AG04450 (cell line): ENCODE data around the gene POGLUT2. TPM values are rescaled to one million over a fixed set of nuclear protein-coding genes. Genes with fewer than 3 reads are reported as not detected.

ENCODE experiments used
- CTCF ChIA-PET: fragments of 300-600, 350-600 bp; formaldehyde crosslinking; extraction: SDS; loops from one replicate; lab custom pipeline; 2022; ENCODE audit warnings: antibody characterized with exemption, inconsistent platforms; lab: Charles Lee
- POLR2A ChIA-PET: fragments of 350-600 bp; formaldehyde crosslinking; extraction: SDS; loops from one replicate; lab custom pipeline; 2021; ENCODE audit warnings: antibody characterized with exemption, inconsistent platforms; lab: Yijun Ruan, JAX
- DNase-seq: peaks from one replicate; pipeline ENCODE4 v3.0.0-alpha.2; 2011; ENCODE audit warnings: low read depth, low spot score
- H3K27ac ChIP-seq: one replicate; pipeline ENCODE4 v1.5.1; 2012; ENCODE audit warnings: low read depth, low read length, control low read depth
- H3K27me3 ChIP-seq: one replicate; pipeline ENCODE4 v1.6.0; 2012; ENCODE audit warnings: low read length; ENCODE audit not compliant: control insufficient read depth, insufficient read depth
- H3K4me3 ChIP-seq: 2 replicates; pipeline ENCODE4 v1.5.1; 2011; ENCODE audit warnings: mild to moderate bottlenecking, low read depth, low read length, control low read depth
- H3K9me3 ChIP-seq: 2 replicates; pipeline ENCODE4 v1.5.1; 2012; ENCODE audit warnings: low read length; ENCODE audit not compliant: control insufficient read depth, insufficient read depth
- CTCF ChIP-seq: IDR thresholded peaks from 2 replicates; pipeline ENCODE4 v1.5.1; 2011; ENCODE audit warnings: low read depth, low read length, control low read depth, inconsistent platforms
- polyA minus RNA-seq: library from RNA; depleted of rRNA, polyadenylated mRNA; stranded (reverse); fragments of >200 nt; gene quantifications from 2 replicates; pipeline ENCODE4 v1.2.3, GENCODE V29; 2011; rRNA and poly(A)+ RNA removed
- polyA plus RNA-seq: library from polyadenylated mRNA; depleted of rRNA; stranded (reverse); fragments of >200 nt; gene quantifications from 2 replicates; pipeline ENCODE4 v1.2.3, GENCODE V29; 2011; rRNA removed

Gene POGLUT2
- polyA plus RNA-seq (17.8 and 24.8 TPM in 2 replicates), polyA minus RNA-seq (5.8 and 6.1 TPM in 2 replicates)

GRCh38 chr13:102798581-102799425 lies at the start of gene POGLUT2, which contains the start of gene BIVM:
Gene POGLUT2, minus strand, starts transcription at chr13:102798976. Its CDS starts 306 bp downstream, at chr13:102798670.
Gene BIVM, plus strand, starts transcription at chr13:102799119. Its CDS starts 8,149 bp downstream, at chr13:102807268.
- POLR2A ChIA-PET = interaction anchor here (1.0 to 1.9 kb wide), 4 partner anchors 25 to 202 kb away, joined by 4 to 10 read pairs (median 5); partner anchors contain the start of genes ERCC5, TEX30 and TPP2
- DNase-seq = peak; percentile 76
- CTCF ChIA-PET = interaction anchor here (1.0 to 2.9 kb wide), 9 partner anchors 9 to 219 kb away, joined by 3 to 16 read pairs (median 10); partner anchors contain the start of gene ERCC5

GRCh38 chr13:102847272-102848234 lies 48.8 kb upstream of the POGLUT2 start:
- no peaks in the 10 kb centered on the region for H3K27me3 ChIP-seq
- peak overlapping the region; percentile 95 for H3K4me3 ChIP-seq
- peak; percentile 77 for TF ChIP-seq CTCF
- H3K9me3 ChIP-seq = no peaks in the 10 kb centered on the region; the same call in 1 of the 2 replicates
- ChIA-PET CTCF (interaction anchor here (0.6 to 2.4 kb wide), 24 partner anchors 14 to 706 kb away, joined by 3 to 31 read pairs (median 3); no protein-coding TSS in a partner anchor), POLR2A (interaction anchor here (2.0 to 2.3 kb wide), 2 partner anchors 48 to 251 kb away, joined by 10 to 15 read pairs; partner anchors contain the start of gene TPP2)
- DNase-seq = no peak
- H3K27ac ChIP-seq = no peak overlapping the region

More at GRCh38 chr13:102798581-102799425, at the start of gene POGLUT2, which contains the start of gene BIVM:
- peak within 1 kb of the TSS; percentile 65 for H3K27ac ChIP-seq
- no peaks in the 10 kb centered on the region for H3K27me3 ChIP-seq
- no peak for TF ChIP-seq CTCF
- no peaks in the 10 kb centered on the region; the same call in 1 of the 2 replicates for H3K9me3 ChIP-seq
- peak within 1 kb of the TSS; percentile 87 for H3K4me3 ChIP-seq

GRCh38 chr13:102846261-102847015 lies 47.7 kb upstream of the POGLUT2 start:
- ChIA-PET CTCF (interaction anchor here (0.7 to 1.5 kb wide), 5 partner anchors 18 to 267 kb away, joined by 4 to 9 read pairs (median 4); no protein-coding TSS in a partner anchor), POLR2A (interaction anchor here (1.0 to 2.3 kb wide), 7 partner anchors 46 to 255 kb away, joined by 3 to 15 read pairs (median 4); partner anchors contain the start of genes TEX30 and TPP2)
- Histone ChIP-seq H3K9me3 (no peaks in the 10 kb centered on the region; the same call in 1 of the 2 replicates), H3K27me3 (no peaks in the 10 kb centered on the region), H3K4me3 (peak overlapping the region; percentile 95), H3K27ac (peak overlapping the region; percentile 92)
- TF ChIP-seq CTCF = peak; percentile 2; the same call in 1 of the 2 replicates
- no peak for DNase-seq

- no peaks in the 10 kb centered on the region for H3K27me3 ChIP-seq
- no peak for TF ChIP-seq CTCF
- ChIA-PET POLR2A (interaction anchor here (1.0 to 2.3 kb wide), 8 partner anchors 20 to 254 kb away, joined by 3 to 15 read pairs (median 4); partner anchors contain the start of genes TEX30 and TPP2), CTCF (interaction anchor here (0.7 to 2.4 kb wide), 8 partner anchors 18 to 266 kb away, joined by 3 to 11 read pairs (median 4); no protein-coding TSS in a partner anchor)
- peak within 1 kb of the TSS; percentile 92 for H3K27ac ChIP-seq
- H3K4me3 ChIP-seq = peak within 1 kb of the TSS; percentile 95
- no peaks in the 10 kb centered on the region; the same call in 1 of the 2 replicates for H3K9me3 ChIP-seq
- peak; percentile 79 for DNase-seq
These were observed 47.0 kb upstream of the POGLUT2 start, which contains the start of gene ERCC5 for GRCh38 chr13:102845630-102846260. Gene ERCC5, plus strand, starts transcription at chr13:102846032. Its CDS starts 235 bp downstream, at chr13:102846267.
